ELF-1 (cell line): ENCODE data around the gene NEK7.
"Not testable (repeated sequence)": the region's sequence is repeated elsewhere in the genome, so short reads cannot be mapped to it uniquely, and the experiment has no call there.

Source experiments
- DNase-seq: peaks from one replicate; pipeline ENCODE4 v3.0.0-alpha.2; 2016; ENCODE audit warnings: low read depth, low spot score

NEK7 gene

GRCh38 chr1:198171667-198172540 is 15.1 kb downstream of the NEK7 start:
- DNase-seq: no peak

GRCh38 chr1:198173832-198174231 is 17.0 kb downstream of the NEK7 start:
- DNase-seq: no peak

- DNase-seq: no peak
Observed at GRCh38 chr1:198174297-198174696, 17.5 kb downstream of the NEK7 start.

GRCh38 chr1:198175423-198176170 is 18.8 kb downstream of the NEK7 start:
- no peak for DNase-seq

- DNase-seq: no peak
Observed at GRCh38 chr1:198176179-198176578, 19.4 kb downstream of the NEK7 start.

- no peak for DNase-seq
Observed at GRCh38 chr1:198177546-198177945, 20.7 kb downstream of the NEK7 start.

GRCh38 chr1:198178615-198179014 is 21.8 kb downstream of the NEK7 start:
- DNase-seq: no peak

- DNase-seq: no peak
Observed at GRCh38 chr1:198179556-198179981, 22.8 kb downstream of the NEK7 start.

GRCh38 chr1:198183605-198184004 is 26.8 kb downstream of the NEK7 start:
- no peak for DNase-seq

GRCh38 chr1:198184516-198184915 is 27.7 kb downstream of the NEK7 start:
- DNase-seq: no peak

- no peak for DNase-seq
Observed at GRCh38 chr1:198185146-198185545, 28.3 kb downstream of the NEK7 start.

- DNase-seq: no peak
Observed at GRCh38 chr1:198185759-198186158, 29.0 kb downstream of the NEK7 start.

- no peak for DNase-seq
Observed at GRCh38 chr1:198186916-198187580, 30.2 kb downstream of the NEK7 start.

GRCh38 chr1:198187973-198188588 is 31.3 kb downstream of the NEK7 start:
- DNase-seq: no peak

- DNase-seq: no peak
Observed at GRCh38 chr1:198191117-198191516, 34.3 kb downstream of the NEK7 start.

GRCh38 chr1:198193871-198194270 is 37.1 kb downstream of the NEK7 start:
- DNase-seq: not testable (repeated sequence)

GRCh38 chr1:198196630-198197029 is 39.8 kb downstream of the NEK7 start:
- no peak for DNase-seq

GRCh38 chr1:198197285-198197684 is 40.5 kb downstream of the NEK7 start:
- no peak for DNase-seq

- DNase-seq: no peak
Observed at GRCh38 chr1:198199105-198199504, 42.3 kb downstream of the NEK7 start.

- DNase-seq: no peak
Observed at GRCh38 chr1:198201956-198202784, 45.4 kb downstream of the NEK7 start.

- DNase-seq: no peak
Observed at GRCh38 chr1:198203434-198203833, 46.6 kb downstream of the NEK7 start.
